ENCODE data around the gene TINAG.

Gene TINAG, protein sequence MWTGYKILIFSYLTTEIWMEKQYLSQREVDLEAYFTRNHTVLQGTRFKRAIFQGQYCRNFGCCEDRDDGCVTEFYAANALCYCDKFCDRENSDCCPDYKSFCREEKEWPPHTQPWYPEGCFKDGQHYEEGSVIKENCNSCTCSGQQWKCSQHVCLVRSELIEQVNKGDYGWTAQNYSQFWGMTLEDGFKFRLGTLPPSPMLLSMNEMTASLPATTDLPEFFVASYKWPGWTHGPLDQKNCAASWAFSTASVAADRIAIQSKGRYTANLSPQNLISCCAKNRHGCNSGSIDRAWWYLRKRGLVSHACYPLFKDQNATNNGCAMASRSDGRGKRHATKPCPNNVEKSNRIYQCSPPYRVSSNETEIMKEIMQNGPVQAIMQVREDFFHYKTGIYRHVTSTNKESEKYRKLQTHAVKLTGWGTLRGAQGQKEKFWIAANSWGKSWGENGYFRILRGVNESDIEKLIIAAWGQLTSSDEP

GRCh38 chr6:54308289-54308985 lies at the start of gene TINAG:
TSS of gene TINAG (plus strand) at chr6:54308441. CDS start at chr6:54308551, 110 bp downstream.
- in situ Hi-C loops (cut with MboI; ENCODE audit: low sequenced_read_pairs, unreplicated experiment), result no loop called here
- TF ChIP-seq CTCF (IDR thresholded peaks at IDR 0.05; ENCODE audit: borderline replicate concordance, control extremely low read depth, extremely low read depth, insufficient read depth, missing control alignments), result no peak
- DNase-seq (ENCODE audit: low spot score), result no peak

DNA sequence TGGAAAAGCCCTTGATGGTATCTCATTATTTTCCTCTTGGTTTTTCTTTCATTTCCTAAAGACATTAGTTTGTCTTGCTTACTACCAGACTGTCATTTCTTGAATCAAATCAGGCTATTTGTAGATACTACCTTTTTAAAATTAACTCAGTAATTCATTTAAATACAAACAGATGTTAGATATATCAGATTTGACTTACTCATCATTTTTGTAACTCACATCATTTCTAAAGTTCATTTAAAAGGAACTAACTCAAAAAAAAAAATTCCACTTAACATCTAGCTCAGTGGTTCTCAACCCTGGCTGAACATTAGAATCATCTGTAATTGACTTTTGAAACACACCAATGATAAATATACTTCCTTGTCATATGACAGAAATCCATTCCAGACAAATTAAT lies 48.2 kb upstream of the TINAG start:
- in situ Hi-C loops (cut with MboI; ENCODE audit: low sequenced_read_pairs, unreplicated experiment), result no loop called here
- TF ChIP-seq CTCF (IDR thresholded peaks at IDR 0.05; ENCODE audit: borderline replicate concordance, control extremely low read depth, extremely low read depth, insufficient read depth, missing control alignments), result no peak
- DNase-seq (ENCODE audit: low spot score), result no peak

DNA sequence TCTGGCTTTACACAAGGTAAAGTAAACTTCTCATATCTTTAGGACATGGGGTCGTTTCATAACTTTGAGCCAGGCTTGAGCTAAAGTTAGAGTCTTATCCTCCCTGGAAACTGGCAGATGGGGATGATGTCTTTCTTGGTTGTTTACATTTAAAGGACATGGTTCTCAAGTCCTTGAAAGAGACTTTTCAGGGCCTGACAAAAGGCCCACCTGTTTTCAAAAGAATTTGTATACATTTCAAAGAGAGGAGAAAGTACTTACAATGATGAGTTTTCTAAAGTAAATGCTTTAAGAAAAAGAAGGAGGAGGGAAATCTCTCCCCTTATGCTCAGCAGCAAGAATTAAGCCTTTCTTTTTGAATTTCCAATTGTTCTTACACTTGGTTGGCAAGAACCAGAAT lies 45.7 kb upstream of the TINAG start:
- in situ Hi-C loops (cut with MboI; ENCODE audit: low sequenced_read_pairs, unreplicated experiment), result no loop called here
- TF ChIP-seq CTCF (IDR thresholded peaks at IDR 0.05; ENCODE audit: borderline replicate concordance, control extremely low read depth, extremely low read depth, insufficient read depth, missing control alignments), result no peak
- DNase-seq (ENCODE audit: low spot score), result no peak

GRCh38 chr6:54262971-54263370 lies 45.3 kb upstream of the TINAG start:
- DNase-seq (ENCODE audit: low spot score), result no peak
- no peak for TF ChIP-seq CTCF (IDR thresholded peaks at IDR 0.05; ENCODE audit: borderline replicate concordance, control extremely low read depth, extremely low read depth, insufficient read depth, missing control alignments)
- in situ Hi-C loops (cut with MboI; ENCODE audit: low sequenced_read_pairs, unreplicated experiment), result no loop called here

GRCh38 chr6:54264581-54265272 lies 43.5 kb upstream of the TINAG start:
- in situ Hi-C loops (cut with MboI; ENCODE audit: low sequenced_read_pairs, unreplicated experiment), result no loop called here
- no peak for TF ChIP-seq CTCF (IDR thresholded peaks at IDR 0.05; ENCODE audit: borderline replicate concordance, control extremely low read depth, extremely low read depth, insufficient read depth, missing control alignments)
- no peak for DNase-seq (ENCODE audit: low spot score)

DNA sequence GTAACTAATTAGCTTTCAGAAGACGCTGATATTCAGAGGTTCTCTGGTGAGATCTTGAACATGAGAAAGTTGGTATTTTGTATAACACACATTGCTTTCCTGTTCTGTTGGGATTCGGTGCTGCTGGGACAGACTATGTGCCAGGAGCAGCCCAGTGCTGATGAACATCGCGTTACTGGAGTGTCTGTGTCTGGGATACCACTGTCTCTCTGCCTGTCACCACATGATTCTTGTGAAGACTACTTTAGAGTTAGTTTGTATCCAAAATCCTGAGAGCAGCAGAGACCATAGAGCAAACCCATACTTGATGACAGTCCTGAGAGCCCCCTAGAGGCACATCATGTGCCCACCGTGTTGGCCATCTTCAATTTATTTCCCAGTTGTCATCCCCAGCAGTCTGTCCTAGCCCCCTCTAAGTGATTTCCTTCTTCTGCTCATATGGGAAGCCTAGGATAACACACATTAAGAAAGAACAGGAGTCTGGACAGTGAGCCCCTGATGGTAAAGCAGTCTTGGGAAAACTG lies 41.8 kb upstream of the TINAG start:
- in situ Hi-C loops (cut with MboI; ENCODE audit: low sequenced_read_pairs, unreplicated experiment), result no loop called here
- no peak for TF ChIP-seq CTCF (IDR thresholded peaks at IDR 0.05; ENCODE audit: borderline replicate concordance, control extremely low read depth, extremely low read depth, insufficient read depth, missing control alignments)
- DNase-seq (ENCODE audit: low spot score), result no peak

Measured in GM13976 (cell line).